Adipocyte (in vitro differentiated cells): ENCODE data around the gene PPP2R2C.

Experiments
- DNase-seq: peaks from one replicate; pipeline ENCODE4 v3.0.0-alpha.2; 2015; ENCODE audit warnings: low read depth
- H3K27me3 ChIP-seq: replicated peaks from 2 replicates; pipeline ENCODE4 v1.7.0; 2013; ENCODE audit warnings: mild to moderate bottlenecking, low read length, moderate library complexity; ENCODE audit not compliant: control insufficient read depth, insufficient read depth
- H3K36me3 ChIP-seq: 2 replicates; pipeline ENCODE4 v1.7.0; 2013; ENCODE audit warnings: low read length, mild to moderate bottlenecking, moderate library complexity; ENCODE audit not compliant: control insufficient read depth, insufficient read depth, severe bottlenecking
- H3K4me1 ChIP-seq: 2 replicates; pipeline ENCODE4 v1.7.0; 2013; ENCODE audit warnings: mild to moderate bottlenecking, low read length, moderate library complexity; ENCODE audit not compliant: control insufficient read depth, insufficient read depth
- H3K4me3 ChIP-seq: 2 replicates; pipeline ENCODE4 v1.7.0; 2013; ENCODE audit warnings: mild to moderate bottlenecking, low read length, moderate library complexity
- H3K9ac ChIP-seq: 2 replicates; pipeline ENCODE4 v1.7.0; 2013; ENCODE audit warnings: mild to moderate bottlenecking, low read length, moderate library complexity
- H3K9me3 ChIP-seq: 2 replicates; pipeline ENCODE4 v1.7.0; 2013; ENCODE audit warnings: mild to moderate bottlenecking, low read length, moderate library complexity; ENCODE audit not compliant: control insufficient read depth

The PPP2R2C gene

DNA sequence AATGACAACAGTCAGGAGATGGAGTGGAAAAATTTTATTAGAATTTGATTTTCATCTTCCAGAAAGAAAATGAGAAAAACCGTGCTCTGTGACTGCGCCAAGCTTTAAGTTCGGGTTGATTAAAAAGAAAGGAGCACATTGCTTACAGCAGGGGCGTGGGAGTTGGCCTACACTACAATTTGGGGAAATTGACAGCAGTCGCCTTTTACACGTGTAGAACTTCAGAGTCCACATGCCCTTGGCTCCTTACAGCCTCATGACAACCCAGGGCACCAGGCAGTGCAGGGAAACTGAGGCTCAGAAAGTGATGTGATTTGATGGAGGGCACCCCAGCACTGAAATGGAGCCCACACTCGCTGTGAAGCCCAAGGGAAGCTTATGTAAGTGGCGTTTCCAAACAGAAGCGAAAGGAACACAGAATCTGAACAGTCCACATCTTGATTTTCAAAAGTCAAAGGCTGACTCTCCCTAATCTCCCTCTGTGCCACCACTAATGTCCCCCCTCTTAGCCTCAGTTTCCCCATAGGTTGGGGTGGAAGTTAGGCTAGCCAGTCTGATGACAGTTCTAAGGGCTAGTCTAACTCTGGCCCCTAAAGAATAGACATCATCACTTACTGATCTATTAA is 5.5 kb downstream of the PPP2R2C start:
- H3K9me3 ChIP-seq: no peaks in the 10 kb centered on the region
- H3K4me3 ChIP-seq: no peak overlapping the region
- no peak overlapping the region for H3K9ac ChIP-seq
- H3K27me3 ChIP-seq: peaks cover 42% of the 10 kb centered on the region
- no peak for DNase-seq
- no peaks in the 10 kb centered on the region for H3K36me3 ChIP-seq
- H3K4me1 ChIP-seq: peaks cover 5% of the 10 kb centered on the region

DNA sequence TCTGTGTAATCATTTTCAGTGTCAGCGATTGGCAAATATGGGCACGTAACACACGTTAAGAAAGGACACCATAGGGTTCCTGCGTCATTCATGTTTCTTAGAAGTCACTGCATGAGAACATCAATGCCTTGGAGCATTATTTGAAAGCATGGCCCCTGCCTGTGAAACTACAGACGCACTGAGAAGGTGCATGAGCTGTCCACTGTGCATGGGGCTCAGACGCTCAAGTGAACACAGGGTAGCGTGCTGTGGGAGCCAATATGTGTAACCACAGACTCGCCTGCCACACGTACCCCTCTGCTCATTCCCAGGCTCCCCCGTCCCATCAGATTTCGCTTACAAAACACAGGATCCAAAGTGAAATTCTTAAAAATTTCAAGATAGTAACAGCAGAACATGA is 6.5 kb downstream of the PPP2R2C start:
- Histone ChIP-seq H3K9me3 (no peaks in the 10 kb centered on the region), H3K36me3 (no peaks in the 10 kb centered on the region), H3K4me1 (peaks cover 3% of the 10 kb centered on the region), H3K9ac (no peak overlapping the region), H3K4me3 (no peak overlapping the region), H3K27me3 (peaks cover 46% of the 10 kb centered on the region)
- DNase-seq: no peak

- Histone ChIP-seq H3K9ac (no peak overlapping the region), H3K4me3 (no peak overlapping the region), H3K9me3 (no peaks in the 10 kb centered on the region), H3K36me3 (no peaks in the 10 kb centered on the region), H3K4me1 (no peaks in the 10 kb centered on the region), H3K27me3 (peaks cover 41% of the 10 kb centered on the region)
- no peak for DNase-seq
These were observed 7.4 kb downstream of the PPP2R2C start for GRCh38 chr4:6464842-6465588.

DNA sequence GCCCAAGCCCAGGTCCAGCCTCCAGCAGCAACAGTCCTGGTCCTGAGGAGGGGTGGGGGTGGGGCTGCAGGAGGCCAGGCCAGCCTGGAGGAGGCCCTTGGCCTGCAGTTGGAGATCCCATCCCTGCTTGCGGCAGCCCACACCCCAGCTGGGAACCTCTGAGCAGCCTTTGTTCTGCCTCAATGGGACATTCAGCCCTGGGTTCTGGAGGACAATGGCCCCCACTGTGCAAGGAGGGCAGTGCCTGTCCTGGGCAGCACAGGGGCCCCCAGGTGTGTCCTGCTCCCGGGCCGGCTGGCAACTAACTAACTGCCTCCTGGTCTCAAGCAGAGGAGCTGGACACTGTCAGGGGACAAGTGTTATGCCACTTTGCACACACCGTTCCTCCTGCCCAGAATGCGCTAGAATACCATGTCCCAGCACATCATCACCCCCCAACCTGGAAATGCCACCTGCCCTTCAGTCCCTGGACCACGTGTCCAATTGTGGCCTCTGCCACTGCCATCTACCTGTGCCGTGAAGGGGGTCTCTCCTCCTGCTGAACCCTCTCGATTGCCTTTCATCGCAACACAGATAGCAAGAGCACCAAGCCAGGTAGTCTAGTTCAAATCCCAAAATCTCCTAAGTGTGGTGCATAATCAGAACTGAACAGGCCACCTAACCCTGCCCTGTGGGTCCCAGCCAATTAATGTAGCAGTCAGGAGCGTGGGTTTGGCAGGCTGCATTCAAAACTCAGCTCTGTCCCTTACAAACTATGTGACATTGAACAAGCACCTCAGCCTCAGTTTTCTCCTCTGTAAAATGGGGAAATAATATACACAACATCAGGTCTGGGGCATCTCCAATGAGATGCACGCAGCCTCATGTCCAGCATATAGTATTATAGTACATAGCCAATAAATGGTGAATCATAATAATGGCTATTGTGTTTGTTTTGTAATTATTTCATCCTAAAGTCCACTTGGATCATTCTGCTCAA is 8.8 kb downstream of the PPP2R2C start:
- Histone ChIP-seq H3K9ac (no peak overlapping the region), H3K36me3 (no peaks in the 10 kb centered on the region), H3K9me3 (peaks cover 11% of the 10 kb centered on the region), H3K4me1 (no peaks in the 10 kb centered on the region), H3K27me3 (peaks cover 29% of the 10 kb centered on the region), H3K4me3 (no peak overlapping the region)
- DNase-seq: no peak

DNA sequence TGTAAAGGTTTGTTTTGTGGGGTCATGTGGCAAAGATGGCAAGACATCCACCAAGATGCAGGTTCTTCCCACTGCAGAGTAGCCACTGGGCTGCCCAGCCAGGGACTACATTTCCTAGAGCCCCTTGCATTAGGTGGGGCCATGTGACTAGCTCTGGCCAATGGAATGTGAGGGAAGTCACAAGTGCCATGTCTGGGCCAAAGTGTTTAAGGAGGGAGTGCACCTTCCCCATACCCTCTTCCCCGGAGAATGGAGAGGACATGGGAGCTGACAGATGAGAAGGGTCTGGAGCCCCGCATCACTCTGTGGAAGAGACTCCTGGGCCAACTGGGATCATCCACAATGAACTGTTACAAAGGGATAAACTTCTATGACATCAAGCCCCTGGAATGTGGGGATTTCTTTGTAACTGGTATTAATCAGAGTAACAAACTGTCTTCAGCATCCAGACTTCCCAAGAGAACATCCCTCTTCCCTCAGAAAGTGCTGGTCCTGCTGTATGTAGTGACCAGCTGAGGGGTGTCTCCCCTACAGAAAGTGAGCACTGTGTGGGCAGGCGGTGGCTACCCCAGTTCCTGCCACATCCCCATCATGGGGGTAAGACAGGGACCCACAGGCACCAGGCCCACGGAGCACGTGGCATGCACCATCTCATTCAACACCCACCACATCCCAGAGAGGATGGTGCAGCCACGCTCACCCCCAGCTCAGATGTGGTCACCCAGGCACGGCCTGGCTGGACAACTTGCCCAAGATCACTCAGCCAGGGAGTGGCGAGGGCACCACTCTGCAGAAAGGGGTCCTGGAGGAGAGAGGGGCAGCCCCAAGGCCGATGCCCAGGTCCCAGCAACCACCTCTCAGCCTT is 10.9 kb downstream of the PPP2R2C start:
- H3K4me1 ChIP-seq: no peaks in the 10 kb centered on the region
- H3K9me3 ChIP-seq: peaks cover 13% of the 10 kb centered on the region
- peaks cover 13% of the 10 kb centered on the region for H3K27me3 ChIP-seq
- H3K36me3 ChIP-seq: no peaks in the 10 kb centered on the region
- no peak overlapping the region for H3K4me3 ChIP-seq
- DNase-seq: no peak
- no peak overlapping the region for H3K9ac ChIP-seq

DNA sequence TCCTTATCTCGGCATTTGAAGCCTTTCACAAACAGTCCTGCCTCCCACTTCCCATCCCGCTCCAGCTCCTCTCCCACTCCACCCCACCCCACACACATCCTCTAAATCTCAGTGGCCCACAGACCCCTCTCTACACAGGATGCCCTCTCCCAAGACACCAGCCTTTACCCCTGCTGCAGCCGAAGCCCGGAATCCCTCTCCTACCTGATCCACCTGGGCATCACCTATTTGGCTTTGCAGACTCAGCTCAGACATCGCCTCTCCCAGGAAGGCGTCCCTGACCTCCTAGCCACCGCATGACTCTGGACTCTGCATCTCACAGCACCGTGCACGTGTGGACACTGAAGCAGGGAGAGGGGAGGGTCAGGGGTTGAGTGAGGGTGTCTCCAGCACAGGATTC is 11.5 kb downstream of the PPP2R2C start:
- DNase-seq: no peak
- Histone ChIP-seq H3K27me3 (peaks cover 9% of the 10 kb centered on the region), H3K9ac (no peak overlapping the region), H3K4me3 (no peak overlapping the region), H3K4me1 (no peaks in the 10 kb centered on the region), H3K36me3 (no peaks in the 10 kb centered on the region), H3K9me3 (peaks cover 13% of the 10 kb centered on the region)

DNA sequence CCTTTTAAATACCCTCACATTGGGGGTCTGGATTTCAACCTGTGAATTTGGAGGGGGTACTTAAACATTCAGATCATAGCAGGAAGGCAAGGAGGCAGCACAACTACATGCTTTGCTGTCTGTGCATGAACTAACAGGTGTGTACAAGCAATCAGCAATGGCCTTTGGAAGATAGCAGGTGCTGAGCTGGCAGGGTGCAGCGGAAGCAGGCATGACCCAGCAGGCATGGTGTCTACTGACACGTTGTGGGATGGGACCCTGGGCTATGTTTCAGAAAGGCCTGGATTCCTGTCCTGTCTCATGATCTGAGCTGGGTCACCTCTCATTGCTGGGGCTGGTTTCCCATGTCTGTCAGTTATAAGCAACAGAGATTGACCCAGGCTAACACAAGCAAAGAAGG is 13.9 kb downstream of the PPP2R2C start:
- Histone ChIP-seq H3K4me1 (no peaks in the 10 kb centered on the region), H3K27me3 (peaks cover 15% of the 10 kb centered on the region)

DNA sequence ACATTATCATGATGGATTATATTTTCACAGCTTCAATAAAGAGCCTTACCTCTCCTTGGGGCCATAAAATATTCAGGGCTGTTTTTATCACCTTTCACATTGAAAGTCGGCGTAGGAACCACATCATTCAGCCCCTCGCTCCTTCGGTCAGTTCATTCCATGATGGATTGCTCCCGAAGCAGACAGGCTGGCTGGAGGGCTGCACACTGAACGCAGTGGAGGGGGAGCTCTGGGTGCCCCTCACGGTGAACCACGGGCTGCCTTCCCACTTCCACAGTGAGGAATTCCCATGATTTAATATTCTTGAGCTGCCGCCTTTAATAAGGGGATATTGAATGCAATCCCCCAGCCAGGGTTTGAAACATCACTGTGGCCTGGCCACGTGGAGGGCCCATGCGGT is 16.0 kb downstream of the PPP2R2C start:
- Histone ChIP-seq H3K36me3 (no peaks in the 10 kb centered on the region), H3K4me3 (no peak overlapping the region), H3K9me3 (peaks cover 13% of the 10 kb centered on the region), H3K27me3 (peaks cover 26% of the 10 kb centered on the region), H3K4me1 (no peaks in the 10 kb centered on the region), H3K9ac (no peak overlapping the region)
- DNase-seq: no peak

More for the DNA sequence above, 13.9 kb downstream of the PPP2R2C start:
- H3K9me3 ChIP-seq: peaks cover 13% of the 10 kb centered on the region
- no peaks in the 10 kb centered on the region for H3K36me3 ChIP-seq
- DNase-seq: no peak
- no peak overlapping the region for H3K9ac ChIP-seq
- H3K4me3 ChIP-seq: no peak overlapping the region

GRCh38 chr4:6454112-6454910 is 18.1 kb downstream of the PPP2R2C start:
- Histone ChIP-seq H3K27me3 (peaks cover 31% of the 10 kb centered on the region), H3K4me1 (no peaks in the 10 kb centered on the region), H3K36me3 (no peaks in the 10 kb centered on the region), H3K4me3 (no peak overlapping the region), H3K9ac (no peak overlapping the region), H3K9me3 (peaks cover 9% of the 10 kb centered on the region)
- DNase-seq: no peak

- Histone ChIP-seq H3K27me3 (peaks cover 38% of the 10 kb centered on the region), H3K9ac (no peak overlapping the region), H3K4me1 (no peaks in the 10 kb centered on the region), H3K36me3 (no peaks in the 10 kb centered on the region), H3K4me3 (no peak overlapping the region), H3K9me3 (peaks cover 2% of the 10 kb centered on the region)
- no peak for DNase-seq
These were observed 18.8 kb downstream of the PPP2R2C start for GRCh38 chr4:6453688-6453990.
